ENCODE results near the gene NUP98. TPM values are rescaled to one million over a fixed set of nuclear protein-coding genes. Genes with fewer than 3 reads are reported as not detected.

NUP98 gene
- 121 and 152 TPM in 2 replicates for polyA plus RNA-seq (2011; rRNA removed)
- 90.1 and 114 TPM in 2 replicates for polyA plus RNA-seq (2012; cell fraction: cytosol; rRNA removed)
- 307 and 359 TPM in 2 replicates for polyA plus RNA-seq (2012; cell fraction: nucleus; rRNA removed)
- polyA plus RNA-seq (2017; fragmentation: RNase III; extraction: RNeasy Plus Mini Kit Qiagen cat#74134 plus additional on column Dnase treatment) = 51.9 to 54.2 TPM (median 53.0 TPM) in 3 replicates
- 354 and 372 TPM in 2 replicates for polyA minus RNA-seq (2011; rRNA and poly(A)+ RNA removed)

- peak; percentile 95 for TF ChIP-seq POLR2A (IDR thresholded peaks at IDR 0.05; ENCODE audit: low read length)
- TF ChIP-seq PHF8 (IDR thresholded peaks at IDR 0.05; ENCODE audit: borderline replicate concordance, low read depth) = peak; percentile 94
- TF ChIP-seq HOXB5 (CRISPR knock-in tag; IDR thresholded peaks at IDR 0.05) = peak; percentile 41
- peak; percentile 99 for TF ChIP-seq MAX (IDR thresholded peaks at IDR 0.05)
- no peak for TF ChIP-seq FOSL2 (IDR thresholded peaks at IDR 0.05)
- TF ChIP-seq FOSL2 (CRISPR knock-in tag; IDR thresholded peaks at IDR 0.05) = peak; percentile 76
- TF ChIP-seq RFX5 (IDR thresholded peaks at IDR 0.05) = peak; percentile 90
- TF ChIP-seq NFE2L2 (conservative IDR thresholded peaks at IDR 0.05; ENCODE audit: low read length) = no peak
- TF ChIP-seq E2F6 (IDR thresholded peaks at IDR 0.05; ENCODE audit: borderline replicate concordance, low read depth) = peak; percentile 99
- TF ChIP-seq BCL3 (IDR thresholded peaks at IDR 0.05) = peak; percentile 90
- no peak for TF ChIP-seq EHF (CRISPR knock-in tag; IDR thresholded peaks at IDR 0.05)
- no peak for TF ChIP-seq ESRRA (IDR thresholded peaks at IDR 0.05; ENCODE audit: borderline replicate concordance, low read length)
- no peak for TF ChIP-seq HES2 (IDR thresholded peaks at IDR 0.05)
- peak; percentile 53; the same call in 1 of the 2 replicates for TF ChIP-seq HMGXB4 (CRISPR knock-in tag; IDR thresholded peaks at IDR 0.05; ENCODE audit: borderline replicate concordance)
- peak; percentile 77 for TF ChIP-seq USF2 (IDR thresholded peaks at IDR 0.05)
- 0 out of 2 replicates have a peak, but pooled peaks have one; percentile 24 for TF ChIP-seq GATA3 (IDR thresholded peaks at IDR 0.05; ENCODE audit: borderline replicate concordance)
- peak; percentile 62 to 92 for TF ChIP-seq CEBPB (IDR thresholded peaks at IDR 0.05)
- TF ChIP-seq HOXA7 (CRISPR knock-in tag; IDR thresholded peaks at IDR 0.05) = no peak
- peak; percentile 100 for TF ChIP-seq PBX3 (IDR thresholded peaks at IDR 0.05)
- TF ChIP-seq JUN (IDR thresholded peaks at IDR 0.05) = peak; percentile 44 to 92; a peak in 4 of 5 replicates
- ChIA-PET POLR2A (interaction anchor here (0.6 to 2.1 kb wide), 13 partner anchors 8 to 276 kb away, joined by 3 to 23 read pairs (median 4); partner anchors contain the start of genes PGAP2 and RHOG), CTCF (interaction anchor here (2.3 to 5.9 kb wide), 2 partner anchors 13 to 276 kb away, joined by 6 to 56 read pairs; partner anchors contain the start of gene PGAP2)
- Histone ChIP-seq H3K4me1 (peaks cover 29% of the 10 kb centered on the region), H3K27ac (peak within 1 kb of the TSS; percentile 95), H3K9me3 (no peaks in the 10 kb centered on the region), H3K4me3 (peak within 1 kb of the TSS; percentile 100), H3K4me2 (peak within 1 kb of the TSS; percentile 98)
- ATAC-seq = peak; percentile 93 to 94
- WGBS (ENCODE audit: missing lambda C conversion rate) = under 1% methylated on average over 36 of the region's 86 CpGs
- FAIRE-seq = peak; percentile 78
- peak; percentile 98 to 100 for DNase-seq (ENCODE audit: low read depth in 1 of 2, low spot score in 1 of 2)
These were observed at the start of gene NUP98 for GRCh38 chr11:3797329-3798090. TSS of gene NUP98 (minus strand) at chr11:3797554. CDS start at chr11:3782117, 15,437 bp downstream.

All from A549 (cell line).